Lower lobe of right lung (tissue), 2 donors: ENCODE data around the gene FCF1. TPM values are rescaled to one million over a fixed set of nuclear protein-coding genes. Genes with fewer than 3 reads are reported as not detected.
"Not testable (repeated sequence)": the region's sequence is repeated elsewhere in the genome, so short reads cannot be mapped to it uniquely, and the experiment has no call there.

Source experiments
- ATAC-seq, 2 donors: fragments of 200-7000 bp; cut with Tn5 transposase; one replicate each; pipeline ENCODE4 v1.9.1; 2020 to 2022; ENCODE audit warnings: mild to moderate bottlenecking in 2 of 2, moderate library complexity in 2 of 2
- DNase-seq: peaks from one replicate; pipeline ENCODE4 v3.0.0-alpha.2; 2020
- H3K27ac ChIP-seq: fragments of 200-600 bp; one replicate; pipeline ENCODE4 v1.8.0; 2022
- H3K27me3 ChIP-seq: fragments of 200-600 bp; one replicate; pipeline ENCODE4 v1.8.0; 2022; ENCODE audit warnings: low read depth
- H3K36me3 ChIP-seq: fragments of 200-600 bp; one replicate; pipeline ENCODE4 v1.8.0; 2022; ENCODE audit warnings: mild to moderate bottlenecking
- H3K4me1 ChIP-seq: fragments of 200-600 bp; one replicate; pipeline ENCODE4 v1.8.0; 2022
- H3K4me3 ChIP-seq: fragments of 200-600 bp; one replicate; pipeline ENCODE4 v1.8.0; 2022; ENCODE audit warnings: mild to moderate bottlenecking
- H3K9me3 ChIP-seq: fragments of 200-600 bp; one replicate; pipeline ENCODE4 v1.8.0; 2022
- intact Hi-C: fragments of 100-400 bp; cut with DNase I; formaldehyde crosslinking; loops from one replicate; pipeline ENCODE4 v1.11.0; 2022
- total RNA-seq: library from RNA; stranded (reverse); fragmentation: NEBNext Ultra II Directional; extraction: Animal tissue kit (Norgen Biotek cat#: 25700); gene quantifications from one replicate; pipeline ENCODE4 v1.2.1, GENCODE V29; 2021
- TF ChIP-seq, protein P1 (sequence below): fragments of 200-600 bp; IDR thresholded peaks from one replicate; pipeline ENCODE4 v1.8.0; 2022; ENCODE audit warnings: antibody characterized with exemption, mild to moderate bottlenecking
- donor health status: DM: no; HTN: yes; CAD: no; lungs with severe emphysema.

Gene FCF1
- total RNA-seq, 1 donor from 2014 or later, result 48.6 TPM

DNA sequence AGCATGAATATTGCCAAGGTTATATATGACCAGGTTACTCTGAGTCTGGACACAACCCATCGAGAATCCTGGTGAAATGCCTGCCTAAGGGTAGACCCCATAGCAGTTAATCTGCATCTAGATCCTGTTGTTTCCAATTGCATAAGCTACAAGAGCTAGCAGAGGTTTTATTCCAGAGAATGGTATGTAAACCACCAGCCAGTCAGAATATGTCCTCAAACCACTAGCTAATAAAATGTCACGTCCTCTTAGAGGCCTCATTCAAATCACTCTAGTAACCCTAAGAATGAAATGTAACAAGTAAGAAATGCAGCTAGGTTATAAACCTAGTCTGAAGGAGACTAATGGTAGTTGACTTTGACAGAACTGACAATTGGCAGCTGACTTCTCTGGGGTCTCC, 41.2 kb downstream of the FCF1 start:
- H3K4me3 ChIP-seq, result no peak overlapping the region
- intact Hi-C loops, result no loop called here
- peaks cover 6% of the 10 kb centered on the region for H3K9me3 ChIP-seq
- H3K27ac ChIP-seq, result no peak overlapping the region
- DNase-seq (no peak), ATAC-seq (no peak)
- no peaks in the 10 kb centered on the region for H3K36me3 ChIP-seq
- H3K27me3 ChIP-seq, result no peaks in the 10 kb centered on the region
- TF ChIP-seq, protein P1, sequence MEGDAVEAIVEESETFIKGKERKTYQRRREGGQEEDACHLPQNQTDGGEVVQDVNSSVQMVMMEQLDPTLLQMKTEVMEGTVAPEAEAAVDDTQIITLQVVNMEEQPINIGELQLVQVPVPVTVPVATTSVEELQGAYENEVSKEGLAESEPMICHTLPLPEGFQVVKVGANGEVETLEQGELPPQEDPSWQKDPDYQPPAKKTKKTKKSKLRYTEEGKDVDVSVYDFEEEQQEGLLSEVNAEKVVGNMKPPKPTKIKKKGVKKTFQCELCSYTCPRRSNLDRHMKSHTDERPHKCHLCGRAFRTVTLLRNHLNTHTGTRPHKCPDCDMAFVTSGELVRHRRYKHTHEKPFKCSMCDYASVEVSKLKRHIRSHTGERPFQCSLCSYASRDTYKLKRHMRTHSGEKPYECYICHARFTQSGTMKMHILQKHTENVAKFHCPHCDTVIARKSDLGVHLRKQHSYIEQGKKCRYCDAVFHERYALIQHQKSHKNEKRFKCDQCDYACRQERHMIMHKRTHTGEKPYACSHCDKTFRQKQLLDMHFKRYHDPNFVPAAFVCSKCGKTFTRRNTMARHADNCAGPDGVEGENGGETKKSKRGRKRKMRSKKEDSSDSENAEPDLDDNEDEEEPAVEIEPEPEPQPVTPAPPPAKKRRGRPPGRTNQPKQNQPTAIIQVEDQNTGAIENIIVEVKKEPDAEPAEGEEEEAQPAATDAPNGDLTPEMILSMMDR, result no peak
- no peaks in the 10 kb centered on the region for H3K4me1 ChIP-seq

DNA sequence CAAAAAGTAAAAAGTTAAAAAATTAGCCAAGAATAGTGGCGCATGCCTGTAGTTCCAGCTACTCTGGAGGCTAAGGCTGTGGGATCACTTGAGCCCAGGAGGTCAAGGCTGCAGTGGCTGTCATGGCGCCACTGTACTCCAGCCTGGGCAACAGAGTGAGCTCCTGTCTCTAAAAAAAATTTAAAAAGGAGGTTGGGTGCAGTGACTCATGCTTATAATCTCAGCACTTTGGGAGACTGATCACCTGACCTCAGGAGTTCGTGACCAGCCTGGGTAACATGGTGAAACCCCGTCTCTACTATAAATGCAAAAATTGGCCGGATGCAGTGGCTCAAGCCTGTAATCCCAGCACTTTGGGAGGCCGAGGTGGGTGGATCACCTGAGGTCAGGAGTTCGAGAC, 42.0 kb downstream of the FCF1 start:
- Histone ChIP-seq H3K27me3 (no peaks in the 10 kb centered on the region), H3K4me1 (no peaks in the 10 kb centered on the region)
- no peak for ATAC-seq

DNA sequence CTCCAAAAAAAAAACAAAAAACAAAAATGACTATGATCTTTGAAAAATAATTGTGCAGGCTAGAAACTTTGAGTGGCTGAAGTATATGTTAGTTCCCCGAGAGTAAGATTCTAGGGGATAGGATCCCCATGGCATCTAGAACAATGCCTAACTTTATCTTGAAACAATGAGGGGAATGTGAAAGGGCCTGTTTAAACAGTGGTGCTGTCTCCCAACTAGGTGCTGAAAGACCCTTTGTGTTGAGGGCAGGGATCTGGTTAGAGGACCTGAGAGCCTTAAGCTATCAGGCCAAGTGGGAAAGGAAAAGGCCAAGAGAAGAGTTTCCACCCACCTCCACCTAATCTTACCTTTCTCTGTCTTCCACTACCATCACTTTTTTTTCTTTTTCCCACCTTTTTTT, 43.4 kb downstream of the FCF1 start:
- DNase-seq, result no peak
- Histone ChIP-seq H3K4me3 (no peak overlapping the region), H3K27me3 (no peaks in the 10 kb centered on the region), H3K4me1 (no peaks in the 10 kb centered on the region), H3K27ac (no peak overlapping the region), H3K36me3 (no peaks in the 10 kb centered on the region), H3K9me3 (peaks cover 6% of the 10 kb centered on the region)
- ATAC-seq, result no peak
- TF ChIP-seq, protein P1, result no peak
- intact Hi-C loops, result no loop called here

More for the DNA sequence above, 42.0 kb downstream of the FCF1 start:
- no peaks in the 10 kb centered on the region for H3K36me3 ChIP-seq
- peaks cover 6% of the 10 kb centered on the region for H3K9me3 ChIP-seq
- H3K27ac ChIP-seq, result no peak overlapping the region
- TF ChIP-seq, protein P1, result no peak
- DNase-seq, result no peak
- intact Hi-C loops, result no loop called here
- no peak overlapping the region for H3K4me3 ChIP-seq

DNA sequence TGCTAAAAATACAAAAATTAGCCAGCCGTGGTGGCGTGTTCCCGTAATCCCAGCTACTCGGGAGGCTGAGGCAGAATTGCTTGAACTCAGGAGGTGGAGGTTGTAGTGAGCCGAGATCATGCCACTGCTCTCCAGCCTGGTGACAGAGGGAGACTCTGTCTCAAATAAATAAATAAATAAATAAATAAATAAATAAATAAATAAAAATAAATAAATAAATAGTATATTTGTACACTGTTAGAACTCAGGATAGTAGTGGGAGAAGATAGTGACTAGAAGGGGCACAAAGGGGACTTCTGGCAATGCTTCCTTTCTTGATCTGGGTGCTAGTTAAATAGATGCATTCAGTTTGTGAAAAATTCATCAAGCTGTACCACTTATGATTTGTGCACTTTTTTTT, 45.6 kb downstream of the FCF1 start:
- intact Hi-C loops, H3K4me3 ChIP-seq, ATAC-seq, H3K4me1 ChIP-seq, H3K36me3 ChIP-seq, H3K27me3 ChIP-seq, H3K9me3 ChIP-seq, DNase-seq, H3K27ac ChIP-seq: not testable (repeated sequence)

DNA sequence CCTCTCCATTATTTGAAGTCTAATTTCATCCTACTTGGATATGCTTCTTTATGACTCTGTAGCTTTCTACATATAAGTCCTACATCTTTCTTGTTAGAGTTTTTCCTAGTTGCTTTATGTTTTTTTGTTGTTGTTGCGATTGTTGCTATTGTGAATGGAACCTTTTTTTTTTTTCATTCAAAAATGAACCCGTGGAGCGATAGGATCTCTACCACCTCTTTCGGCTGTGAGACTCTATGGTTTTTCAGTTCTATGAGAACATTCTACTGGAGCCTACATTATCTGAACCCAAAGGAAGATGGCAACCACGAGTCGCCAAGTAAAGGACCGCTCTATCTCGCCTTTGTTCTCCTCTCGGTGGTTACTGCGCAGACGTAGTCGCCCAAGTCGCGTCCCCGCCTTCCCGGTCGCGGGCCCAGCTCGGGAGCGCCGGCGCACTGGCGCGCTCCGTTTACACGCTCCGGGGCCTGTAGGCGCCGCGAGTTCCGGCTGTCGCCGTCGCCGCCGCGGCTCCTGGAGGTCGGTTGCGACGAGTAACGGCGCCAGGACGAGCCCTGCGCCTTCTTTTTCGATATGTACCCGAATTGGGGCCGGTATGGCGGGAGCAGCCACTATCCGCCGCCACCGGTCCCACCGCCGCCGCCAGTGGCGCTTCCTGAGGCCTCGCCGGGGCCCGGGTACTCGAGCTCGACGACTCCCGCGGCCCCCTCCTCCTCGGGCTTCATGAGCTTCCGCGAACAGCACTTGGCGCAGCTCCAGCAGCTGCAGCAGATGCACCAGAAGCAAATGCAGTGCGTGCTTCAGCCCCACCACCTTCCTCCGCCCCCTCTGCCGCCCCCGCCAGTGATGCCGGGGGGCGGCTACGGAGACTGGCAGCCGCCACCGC, 50.2 kb downstream of the FCF1 start, which contains the start of gene YLPM1:
Gene YLPM1, plus strand, starts transcription at position 400 of the 886 bp plus-strand sequence. Its CDS starts 174 bp downstream, at position 574.
- DNase-seq (peak; percentile 95), ATAC-seq (peak; percentile 99 to 100)
- Histone ChIP-seq H3K4me3 (peak within 1 kb of the TSS; percentile 94), H3K4me1 (peaks cover 45% of the 10 kb centered on the region), H3K36me3 (no peaks in the 10 kb centered on the region), H3K27ac (peak within 1 kb of the TSS; percentile 92), H3K27me3 (no peaks in the 10 kb centered on the region), H3K9me3 (no peaks in the 10 kb centered on the region)
- intact Hi-C loops, result no loop called here
- TF ChIP-seq, protein P1, result peak; percentile 49
